T-helper 1 cell treated with Interleukin-12 subunit alpha and Interleukin-12 subunit beta and Interleukin-4 antibody, amounts not matched to agents 30 μg/mL and 1 μg/mL, for 36 hours (primary cell): ENCODE data around the gene AEBP2.
A peak's percentile ranks its signal among the peaks of the same experiment; 100 is the strongest.

Experiments
- H3K27ac Mint-ChIP-seq: one replicate; pipeline ENCODE4 v1.8.0; 2021; ENCODE audit warnings: mild to moderate bottlenecking, mixed read lengths
- H3K27me3 Mint-ChIP-seq: one replicate; pipeline ENCODE4 v1.8.0; 2021; ENCODE audit warnings: low read depth, mixed read lengths
- H3K36me3 Mint-ChIP-seq: one replicate; pipeline ENCODE4 v1.8.0; 2021; ENCODE audit warnings: low read depth, mixed read lengths
- H3K4me1 Mint-ChIP-seq: one replicate; pipeline ENCODE4 v1.8.0; 2021; ENCODE audit warnings: low read depth, mixed read lengths
- H3K4me3 Mint-ChIP-seq: one replicate; pipeline ENCODE4 v1.8.0; 2021; ENCODE audit warnings: mild to moderate bottlenecking, moderate library complexity, mixed read lengths
- H3K9me3 Mint-ChIP-seq: one replicate; pipeline ENCODE4 v1.8.0; 2021; ENCODE audit warnings: mixed read lengths

The AEBP2 gene

GRCh38 chr12:19490908-19491307 lies 51.6 kb downstream of the AEBP2 start:
- no peak overlapping the region for H3K27ac Mint-ChIP-seq
- H3K4me1 Mint-ChIP-seq: peaks cover 9% of the 10 kb centered on the region
- no peak overlapping the region for H3K4me3 Mint-ChIP-seq
- no peaks in the 10 kb centered on the region for H3K9me3 Mint-ChIP-seq
- H3K27me3 Mint-ChIP-seq: no peaks in the 10 kb centered on the region
- peaks cover 22% of the 10 kb centered on the region for H3K36me3 Mint-ChIP-seq

DNA sequence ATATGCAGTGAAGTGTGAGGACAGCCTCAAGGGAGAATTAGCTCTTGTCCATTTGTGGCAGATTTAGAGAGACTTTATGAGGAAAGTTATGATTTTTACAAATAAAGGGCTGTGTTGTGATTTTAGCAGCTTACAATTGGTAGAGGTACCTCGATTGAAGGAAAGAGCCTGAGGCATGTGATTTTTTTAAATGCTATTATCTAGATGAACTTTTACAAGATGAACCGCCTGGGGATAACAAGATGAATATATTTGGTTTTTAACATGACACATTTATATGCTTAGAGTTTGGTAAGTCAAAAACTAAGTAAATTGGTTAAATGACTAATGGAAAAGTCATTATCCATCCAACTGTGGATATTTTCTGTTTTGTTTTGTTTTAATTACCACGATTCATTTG lies 52.6 kb downstream of the AEBP2 start:
- Mint-ChIP-seq H3K36me3 (peaks cover 16% of the 10 kb centered on the region), H3K9me3 (no peaks in the 10 kb centered on the region), H3K27me3 (no peaks in the 10 kb centered on the region), H3K27ac (no peak overlapping the region), H3K4me3 (no peak overlapping the region), H3K4me1 (peaks cover 2% of the 10 kb centered on the region)

GRCh38 chr12:19496219-19496878 lies 57.1 kb downstream of the AEBP2 start:
- no peak overlapping the region for H3K27ac Mint-ChIP-seq
- H3K9me3 Mint-ChIP-seq: no peaks in the 10 kb centered on the region
- peaks cover 7% of the 10 kb centered on the region for H3K4me1 Mint-ChIP-seq
- peaks cover 17% of the 10 kb centered on the region for H3K36me3 Mint-ChIP-seq
- no peaks in the 10 kb centered on the region for H3K27me3 Mint-ChIP-seq
- no peak overlapping the region for H3K4me3 Mint-ChIP-seq

GRCh38 chr12:19498099-19498498 lies 58.8 kb downstream of the AEBP2 start:
- no peaks in the 10 kb centered on the region for H3K9me3 Mint-ChIP-seq
- H3K4me1 Mint-ChIP-seq: peaks cover 8% of the 10 kb centered on the region
- H3K27ac Mint-ChIP-seq: peak overlapping the region; percentile 27
- H3K27me3 Mint-ChIP-seq: no peaks in the 10 kb centered on the region
- no peak overlapping the region for H3K4me3 Mint-ChIP-seq
- peaks cover 21% of the 10 kb centered on the region for H3K36me3 Mint-ChIP-seq

- peaks cover 23% of the 10 kb centered on the region for H3K36me3 Mint-ChIP-seq
Measured at GRCh38 chr12:19499030-19499429, 59.7 kb downstream of the AEBP2 start.

GRCh38 chr12:19506497-19506896 lies 67.2 kb downstream of the AEBP2 start:
- H3K27ac Mint-ChIP-seq: no peak overlapping the region
- H3K4me3 Mint-ChIP-seq: no peak overlapping the region
- H3K27me3 Mint-ChIP-seq: no peaks in the 10 kb centered on the region
- no peaks in the 10 kb centered on the region for H3K9me3 Mint-ChIP-seq
- H3K4me1 Mint-ChIP-seq: peaks cover 14% of the 10 kb centered on the region
- peaks cover 39% of the 10 kb centered on the region for H3K36me3 Mint-ChIP-seq

More at GRCh38 chr12:19499030-19499429, 59.7 kb downstream of the AEBP2 start:
- Mint-ChIP-seq H3K27ac (no peak overlapping the region), H3K9me3 (no peaks in the 10 kb centered on the region), H3K27me3 (no peaks in the 10 kb centered on the region), H3K4me3 (no peak overlapping the region), H3K4me1 (peaks cover 8% of the 10 kb centered on the region)

DNA sequence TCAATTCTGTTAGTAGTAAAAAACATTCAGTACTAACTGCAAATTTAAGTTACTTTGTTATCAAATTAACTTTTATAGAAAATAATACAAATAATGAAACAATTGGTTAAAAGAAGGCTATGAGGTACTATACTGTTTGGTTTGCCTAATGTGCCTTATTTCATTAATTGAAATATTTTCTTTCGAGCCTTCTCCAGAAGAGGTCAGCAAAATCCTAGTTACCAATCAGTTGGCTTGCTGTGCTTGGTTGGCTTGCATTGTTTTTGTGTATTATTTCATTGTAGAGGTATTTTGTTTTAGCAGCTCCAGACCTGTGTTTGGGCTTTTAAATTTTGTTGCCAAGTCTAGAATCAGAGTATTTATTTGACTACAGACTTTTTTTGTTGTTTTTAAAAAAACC lies 68.5 kb downstream of the AEBP2 start:
- Mint-ChIP-seq H3K27ac (no peak overlapping the region), H3K27me3 (no peaks in the 10 kb centered on the region), H3K36me3 (peaks cover 37% of the 10 kb centered on the region), H3K4me1 (peaks cover 14% of the 10 kb centered on the region), H3K9me3 (no peaks in the 10 kb centered on the region), H3K4me3 (no peak overlapping the region)

GRCh38 chr12:19510461-19510860 lies 71.2 kb downstream of the AEBP2 start:
- Mint-ChIP-seq H3K27ac (no peak overlapping the region), H3K4me3 (no peak overlapping the region), H3K36me3 (peaks cover 29% of the 10 kb centered on the region), H3K27me3 (no peaks in the 10 kb centered on the region), H3K4me1 (peaks cover 10% of the 10 kb centered on the region), H3K9me3 (no peaks in the 10 kb centered on the region)

DNA sequence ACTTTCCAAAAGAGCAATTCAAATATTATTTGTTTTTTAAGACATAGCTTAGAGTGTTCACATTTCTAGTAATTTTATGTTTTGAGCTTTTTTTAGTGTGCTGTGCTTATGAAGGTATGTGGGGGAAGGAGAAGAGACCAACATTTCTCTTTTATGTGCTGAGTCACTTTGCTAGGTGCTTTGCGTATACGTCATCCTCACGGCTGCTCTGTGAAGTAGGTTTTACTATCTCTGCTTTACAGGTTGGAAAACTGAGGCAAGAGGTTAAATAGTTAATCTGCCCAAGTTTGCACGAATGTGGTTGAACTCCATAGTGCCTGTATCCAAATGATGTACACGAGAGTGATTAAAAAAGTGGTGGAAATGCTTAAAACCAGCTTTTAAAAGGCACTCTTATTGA lies 75.9 kb downstream of the AEBP2 start:
- peaks cover 17% of the 10 kb centered on the region for H3K36me3 Mint-ChIP-seq
- H3K4me3 Mint-ChIP-seq: no peak overlapping the region
- peaks cover 3% of the 10 kb centered on the region for H3K4me1 Mint-ChIP-seq
- H3K27ac Mint-ChIP-seq: no peak overlapping the region
- H3K9me3 Mint-ChIP-seq: no peaks in the 10 kb centered on the region
- no peaks in the 10 kb centered on the region for H3K27me3 Mint-ChIP-seq

DNA sequence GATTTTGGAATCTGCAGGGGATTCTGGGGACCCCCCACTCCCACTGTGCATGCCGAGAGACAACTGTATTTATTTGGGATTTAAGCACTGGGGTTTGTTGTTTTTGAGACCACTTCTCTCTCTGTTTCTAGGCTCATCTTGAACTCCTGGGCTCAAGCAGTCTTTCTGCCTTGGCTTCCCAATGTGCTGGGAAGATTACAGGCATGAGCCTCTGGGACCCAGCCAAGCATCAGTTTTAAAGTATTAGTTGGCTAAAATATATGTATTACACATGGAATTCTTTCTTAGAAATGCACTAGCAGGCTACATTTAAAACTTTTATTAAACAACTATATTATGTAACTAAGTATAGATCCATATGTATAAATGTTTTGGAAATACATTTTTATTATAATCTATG lies 78.3 kb downstream of the AEBP2 start:
- Mint-ChIP-seq H3K27me3 (no peaks in the 10 kb centered on the region), H3K27ac (no peak overlapping the region), H3K4me3 (no peak overlapping the region), H3K36me3 (peaks cover 9% of the 10 kb centered on the region), H3K9me3 (no peaks in the 10 kb centered on the region), H3K4me1 (peaks cover 2% of the 10 kb centered on the region)

DNA sequence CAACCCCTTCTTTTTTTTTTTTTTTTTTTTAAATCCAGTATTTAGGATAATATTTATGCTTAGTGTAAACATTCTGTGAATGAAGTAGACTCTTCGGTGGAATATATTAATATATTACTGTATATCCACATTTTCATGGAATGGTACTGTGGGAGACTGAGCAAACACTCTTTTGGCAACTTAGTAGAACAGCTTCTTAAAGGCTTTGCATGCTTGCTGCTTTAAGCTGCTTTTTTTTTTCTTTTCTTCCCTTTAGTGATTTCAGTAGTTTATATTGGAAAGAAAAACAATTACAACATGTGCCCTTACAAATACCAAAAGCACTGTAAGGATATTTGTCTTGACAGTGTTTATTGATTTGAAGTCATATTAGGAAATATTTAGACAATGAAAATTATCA lies 78.9 kb downstream of the AEBP2 start:
- Mint-ChIP-seq H3K9me3 (no peaks in the 10 kb centered on the region), H3K4me3 (no peak overlapping the region), H3K36me3 (peaks cover 9% of the 10 kb centered on the region), H3K27me3 (no peaks in the 10 kb centered on the region), H3K4me1 (peaks cover 2% of the 10 kb centered on the region), H3K27ac (no peak overlapping the region)

DNA sequence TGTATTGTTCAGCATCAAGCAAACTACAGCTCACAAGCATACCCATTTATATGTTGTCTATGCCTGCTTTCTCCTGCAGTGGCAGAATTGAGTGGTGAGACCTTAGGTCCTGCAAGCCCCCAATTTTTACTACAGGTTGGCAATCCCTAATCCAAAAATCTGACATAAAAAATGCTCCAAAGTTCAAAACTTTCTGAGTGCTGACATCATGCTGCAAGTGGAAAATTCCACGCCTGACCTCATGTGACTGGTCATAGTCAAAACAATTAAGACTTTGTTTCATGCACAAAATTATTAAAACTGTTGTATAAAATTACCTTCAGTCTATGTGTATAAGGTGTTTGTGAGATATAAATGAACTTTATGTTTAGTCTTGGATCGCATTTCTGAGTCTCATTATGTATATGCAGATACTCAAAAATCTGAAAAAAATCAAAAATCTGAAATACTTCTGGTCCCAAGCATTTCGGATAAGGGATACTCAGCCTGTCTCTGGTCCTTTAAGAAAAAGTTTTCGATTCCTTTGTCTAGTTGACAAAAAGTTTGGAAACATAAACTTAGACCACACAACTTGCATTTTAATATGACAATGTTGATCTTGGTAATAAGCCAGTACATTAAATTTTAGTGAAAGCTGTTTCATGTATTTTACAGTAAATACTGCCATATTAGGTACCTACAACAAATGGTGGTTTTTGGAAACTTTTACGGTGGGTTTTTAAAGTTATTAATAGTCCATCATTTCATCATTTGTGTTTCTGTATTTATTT lies 81.5 kb downstream of the AEBP2 start:
- no peak overlapping the region for H3K27ac Mint-ChIP-seq
- peaks cover 5% of the 10 kb centered on the region for H3K36me3 Mint-ChIP-seq
- peaks cover 2% of the 10 kb centered on the region for H3K4me1 Mint-ChIP-seq
- no peaks in the 10 kb centered on the region for H3K9me3 Mint-ChIP-seq
- H3K27me3 Mint-ChIP-seq: no peaks in the 10 kb centered on the region
- H3K4me3 Mint-ChIP-seq: no peak overlapping the region

GRCh38 chr12:19525274-19525673 lies 86.0 kb downstream of the AEBP2 start:
- no peak overlapping the region for H3K27ac Mint-ChIP-seq
- no peaks in the 10 kb centered on the region for H3K27me3 Mint-ChIP-seq
- no peak overlapping the region for H3K4me3 Mint-ChIP-seq
- peaks cover 1% of the 10 kb centered on the region for H3K36me3 Mint-ChIP-seq
- peaks cover 17% of the 10 kb centered on the region for H3K4me1 Mint-ChIP-seq
- no peaks in the 10 kb centered on the region for H3K9me3 Mint-ChIP-seq

DNA sequence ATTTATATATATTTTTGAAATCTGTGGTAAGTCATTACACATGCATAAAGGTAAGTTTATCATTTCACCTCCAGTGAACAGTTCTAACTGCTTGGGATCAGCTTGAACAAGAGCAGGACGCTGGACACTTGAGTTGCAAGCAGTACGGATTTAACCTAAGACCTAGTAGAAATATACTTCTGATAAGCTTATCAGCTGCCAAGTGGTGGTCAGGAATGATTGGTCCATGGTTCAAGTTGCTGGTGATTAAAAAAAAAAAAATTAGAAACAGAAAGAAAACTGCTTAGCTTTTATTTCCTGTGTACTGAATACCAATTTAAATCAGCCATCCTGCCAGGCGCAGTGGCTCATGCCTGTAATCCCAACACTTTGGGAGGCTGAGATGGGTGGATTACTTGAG lies 88.6 kb downstream of the AEBP2 start:
- Mint-ChIP-seq H3K27me3 (no peaks in the 10 kb centered on the region), H3K4me1 (peaks cover 17% of the 10 kb centered on the region), H3K9me3 (no peaks in the 10 kb centered on the region), H3K36me3 (peaks cover 5% of the 10 kb centered on the region), H3K27ac (no peak overlapping the region), H3K4me3 (no peak overlapping the region)

- Mint-ChIP-seq H3K27me3 (no peaks in the 10 kb centered on the region), H3K4me1 (peaks cover 17% of the 10 kb centered on the region), H3K36me3 (peaks cover 9% of the 10 kb centered on the region), H3K4me3 (no peak overlapping the region), H3K27ac (no peak overlapping the region), H3K9me3 (peaks cover 4% of the 10 kb centered on the region)
Measured at GRCh38 chr12:19528750-19529149, 89.5 kb downstream of the AEBP2 start.
